Neural progenitor cell (in vitro differentiated cells): ENCODE data around the gene DGCR6L.
"Not testable (repeated sequence)": the region's sequence is repeated elsewhere in the genome, so short reads cannot be mapped to it uniquely, and the experiment has no call there.

Source experiments
- CTCF ChIP-seq: fragments of 200-600 bp; sonication (generic); IDR thresholded peaks from 2 replicates; pipeline ENCODE4 v1.5.1; 2017; ENCODE audit warnings: antibody characterized with exemption, mild to moderate bottlenecking
- EZH2 ChIP-seq: fragments of 200-600 bp; sonication (generic); IDR thresholded peaks from 2 replicates; pipeline ENCODE4 v1.6.1; 2017; ENCODE audit warnings: antibody characterized with exemption, mild to moderate bottlenecking, moderate library complexity

- TF ChIP-seq EZH2, CTCF: not testable (repeated sequence)
Measured at GRCh38 chr22:20266667-20267440, 53.0 kb downstream of the DGCR6L start.
